Stomach (tissue), 4 donors: Measurements from ENCODE around the gene ST14.

Experiments used
- CTCF ChIP-seq, 7 experiments: fragments of 450-650 bp in 4 of 7; fragments of 200-600 bp in 3 of 7; sonication (generic) in 3 of 7; IDR thresholded peaks; one replicate each; pipeline ENCODE4 v1.5.1; 2016 to 2019; ENCODE audit warnings: antibody characterized with exemption in 7 of 7, control low read depth in 2 of 7, mild to moderate bottlenecking in 1 of 7
- EP300 ChIP-seq: sonication (generic); formaldehyde crosslinking; IDR thresholded peaks from one replicate; pipeline ENCODE4 v1.6.1; 2017; ENCODE audit warnings: antibody characterized with exemption
- POLR2A ChIP-seq, 4 donors: fragments of 450-650 bp; IDR thresholded peaks; one replicate each; pipeline ENCODE4 v1.6.1; 2016; ENCODE audit warnings: antibody characterized with exemption in 4 of 4, control low read depth in 2 of 4, mild to moderate bottlenecking in 1 of 4, moderate library complexity in 1 of 4

GRCh38 chr11:130124096-130124495 lies 35.5 kb upstream of the ST14 start:
- TF ChIP-seq POLR2A (IDR thresholded peaks at IDR 0.05): no peak
- no peak for TF ChIP-seq EP300
- no peak for TF ChIP-seq CTCF (IDR thresholded peaks at IDR 0.05)
